Left colon (tissue), 2 donors: ENCODE results near the gene BTC. TPM values are rescaled to one million over a fixed set of nuclear protein-coding genes. Genes with fewer than 3 reads are reported as not detected.

ENCODE experiments used
- total RNA-seq, 2 donors: library from RNA; stranded (reverse); fragmentation: NEBNext Ultra II Directional; extraction: Animal tissue kit (Norgen Biotek cat#: 25700); gene quantifications; one replicate each; pipeline ENCODE4 v1.2.1, GENCODE V29; 2021
- donor health status: DM: no; HTN: no; CAD: no.
- donor health status: DM: yes; HTN: yes; CAD: no.

The BTC gene
- total RNA-seq, 2 donors from 2014 or later, result 2.9 to 7.2 TPM

Other genes with a start within 250 kb of the BTC start
- 100 to 1,000 TPM; 266 to 282 TPM for gene PARM1, start 138.6 kb upstream of the BTC start, total RNA-seq